ENCODE results near the gene ERBB2.

Gene ERBB2

DNA sequence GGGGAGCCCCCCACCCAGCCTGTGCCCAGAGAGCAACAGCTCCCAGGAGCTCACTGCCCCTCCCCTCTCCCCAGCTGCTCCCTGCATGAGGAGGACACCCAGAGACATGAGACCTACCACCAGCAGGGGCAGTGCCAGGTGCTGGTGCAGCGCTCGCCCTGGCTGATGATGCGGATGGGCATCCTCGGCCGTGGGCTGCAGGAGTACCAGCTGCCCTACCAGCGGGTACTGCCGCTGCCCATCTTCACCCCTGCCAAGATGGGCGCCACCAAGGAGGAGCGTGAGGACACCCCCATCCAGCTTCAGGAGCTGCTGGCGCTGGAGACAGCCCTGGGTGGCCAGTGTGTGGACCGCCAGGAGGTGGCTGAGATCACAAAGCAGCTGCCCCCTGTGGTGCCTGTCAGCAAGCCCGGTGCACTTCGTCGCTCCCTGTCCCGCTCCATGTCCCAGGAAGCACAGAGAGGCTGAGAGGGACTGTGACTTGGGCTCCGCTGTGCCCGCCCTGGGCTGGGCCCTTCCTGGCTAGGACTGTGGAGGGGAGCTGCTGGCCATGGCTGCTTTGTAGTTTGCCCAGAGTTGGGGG lies 34.1 kb upstream of the ERBB2 start:
- DNase-seq (ENCODE audit: low spot score): no peak

DNA sequence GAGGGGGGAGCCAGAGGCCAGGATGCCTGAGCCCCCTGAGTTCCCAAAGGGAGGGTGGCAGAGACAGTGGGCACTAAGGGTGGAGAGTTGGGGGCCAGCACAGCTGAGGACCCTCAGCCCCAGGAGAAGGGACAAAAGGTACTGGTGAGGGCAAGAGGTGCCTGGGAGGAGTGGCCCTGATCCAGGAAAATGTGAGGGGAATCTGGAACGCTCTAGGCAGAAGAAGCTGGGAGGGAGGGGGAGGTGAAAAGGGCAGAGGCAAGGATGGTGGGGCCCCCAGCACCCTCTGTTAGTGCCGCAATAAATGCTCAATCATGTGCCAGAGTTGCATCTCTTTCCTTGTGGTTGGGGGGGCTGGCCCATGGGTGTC lies 33.6 kb upstream of the ERBB2 start:
- DNase-seq (ENCODE audit: low spot score): no peak

DNA sequence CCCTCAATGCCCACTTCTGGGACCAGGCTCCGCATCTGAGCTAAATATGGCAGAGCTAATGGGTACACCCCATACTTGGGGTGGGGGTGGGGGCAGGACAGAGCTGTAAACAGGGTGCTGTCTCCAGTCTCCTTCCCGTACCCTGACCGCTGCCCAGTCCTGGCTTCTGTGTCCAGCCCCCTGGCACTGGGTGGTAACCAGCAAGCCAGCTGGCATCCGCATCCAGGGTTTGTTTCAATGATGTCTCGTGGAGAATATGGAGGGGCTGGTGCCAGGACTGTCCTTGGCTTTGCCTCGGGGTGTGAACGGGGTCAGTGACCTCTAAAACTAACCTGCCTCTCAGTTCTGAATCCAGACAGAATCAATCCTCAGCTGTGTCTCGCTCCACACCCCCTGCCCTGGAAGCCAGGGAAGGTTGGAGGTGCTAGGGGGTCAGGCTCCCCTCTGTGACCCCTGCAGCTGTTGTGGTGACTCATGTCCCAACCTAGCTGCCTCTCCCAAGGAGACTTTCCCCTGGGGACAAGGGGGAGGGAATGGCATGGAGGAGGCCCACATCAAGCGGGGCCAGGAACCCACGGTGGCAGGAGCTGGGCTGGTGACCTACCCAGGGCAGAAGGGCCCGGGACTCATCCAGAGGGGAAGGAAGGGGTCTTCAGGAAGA lies 33.1 kb upstream of the ERBB2 start:
- no peak for DNase-seq (ENCODE audit: low spot score)

DNA sequence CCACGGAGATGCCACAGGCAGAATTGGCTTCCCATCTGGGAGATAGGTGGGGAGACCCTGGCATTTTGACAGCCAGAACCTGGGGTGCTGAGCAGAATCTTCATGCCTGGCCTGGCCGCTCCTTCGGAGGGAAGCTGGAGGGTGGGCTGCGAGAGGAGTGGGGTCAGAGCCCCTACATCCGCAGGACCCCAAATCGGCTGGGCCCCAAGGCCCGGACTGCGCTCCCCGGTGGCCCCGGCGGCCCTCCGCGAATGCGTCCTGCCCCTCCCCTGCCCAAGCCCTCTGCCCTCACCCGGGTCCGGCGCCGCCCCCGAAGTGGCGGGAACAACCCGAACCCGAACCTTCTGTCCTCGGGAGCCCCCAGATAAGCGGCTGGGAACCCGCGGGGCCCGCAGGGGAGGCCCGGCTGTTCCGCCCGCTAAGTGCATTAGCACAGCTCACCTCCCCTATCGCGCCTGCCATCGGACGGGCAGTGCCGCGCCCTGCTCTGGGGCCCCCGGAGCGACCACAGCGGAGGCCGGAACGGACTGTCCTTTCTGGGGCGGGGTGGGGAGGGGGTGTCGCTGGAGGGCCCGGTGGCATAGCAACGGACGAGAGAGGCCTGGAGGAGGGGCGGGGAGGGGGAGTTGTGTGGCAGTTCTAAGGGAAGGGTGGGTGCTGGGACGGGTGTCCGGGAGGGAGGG lies 32.5 kb upstream of the ERBB2 start:
- no peak for DNase-seq (ENCODE audit: low spot score)

DNA sequence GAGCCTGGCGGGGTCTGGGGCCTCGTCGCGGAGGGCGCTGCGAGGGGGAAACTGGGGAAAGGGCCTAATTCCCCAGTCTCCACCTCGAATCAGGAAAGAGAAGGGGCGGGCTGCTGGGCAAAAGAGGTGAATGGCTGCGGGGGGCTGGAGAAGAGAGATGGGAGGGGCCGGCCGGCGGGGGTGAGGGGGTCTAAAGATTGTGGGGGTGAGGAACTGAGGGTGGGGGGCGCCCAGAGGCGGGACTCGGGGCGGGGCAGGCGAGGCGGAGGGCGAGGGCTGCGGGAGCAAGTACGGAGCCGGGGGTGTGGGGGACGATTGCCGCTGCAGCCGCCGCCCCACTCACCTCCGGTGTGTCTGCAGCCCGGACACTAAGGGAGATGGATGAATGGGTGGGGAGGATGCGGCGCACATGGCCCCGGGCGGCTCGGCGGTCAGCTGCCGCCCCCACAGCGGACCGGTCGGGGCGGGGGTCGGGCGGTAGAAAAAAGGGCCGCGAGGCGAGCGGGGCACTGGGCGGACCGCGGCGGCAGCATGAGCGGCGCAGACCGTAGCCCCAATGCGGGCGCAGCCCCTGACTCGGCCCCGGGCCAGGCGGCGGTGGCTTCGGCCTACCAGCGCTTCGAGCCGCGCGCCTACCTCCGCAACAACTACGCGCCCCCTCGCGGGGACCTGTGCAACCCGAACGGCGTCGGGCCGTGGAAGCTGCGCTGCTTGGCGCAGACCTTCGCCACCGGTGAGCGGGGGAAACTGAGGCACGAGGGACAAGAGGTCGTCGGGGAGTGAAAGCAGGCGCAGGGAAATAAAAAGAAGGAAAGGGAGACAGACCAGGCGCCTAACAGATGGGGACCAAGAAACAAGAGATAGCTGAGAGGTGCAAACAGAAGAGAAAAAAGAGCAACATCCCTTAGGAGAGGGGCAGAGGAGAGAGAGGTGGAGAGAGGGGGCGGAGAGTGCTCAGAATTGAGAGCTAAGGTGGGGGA lies 31.6 kb upstream of the ERBB2 start, which contains the start of gene PNMT:
Gene PNMT, plus strand, starts transcription at position 509 of the 980 bp plus-strand sequence. Its CDS starts 23 bp downstream, at position 532.
- no peak for DNase-seq (ENCODE audit: low spot score)

DNA sequence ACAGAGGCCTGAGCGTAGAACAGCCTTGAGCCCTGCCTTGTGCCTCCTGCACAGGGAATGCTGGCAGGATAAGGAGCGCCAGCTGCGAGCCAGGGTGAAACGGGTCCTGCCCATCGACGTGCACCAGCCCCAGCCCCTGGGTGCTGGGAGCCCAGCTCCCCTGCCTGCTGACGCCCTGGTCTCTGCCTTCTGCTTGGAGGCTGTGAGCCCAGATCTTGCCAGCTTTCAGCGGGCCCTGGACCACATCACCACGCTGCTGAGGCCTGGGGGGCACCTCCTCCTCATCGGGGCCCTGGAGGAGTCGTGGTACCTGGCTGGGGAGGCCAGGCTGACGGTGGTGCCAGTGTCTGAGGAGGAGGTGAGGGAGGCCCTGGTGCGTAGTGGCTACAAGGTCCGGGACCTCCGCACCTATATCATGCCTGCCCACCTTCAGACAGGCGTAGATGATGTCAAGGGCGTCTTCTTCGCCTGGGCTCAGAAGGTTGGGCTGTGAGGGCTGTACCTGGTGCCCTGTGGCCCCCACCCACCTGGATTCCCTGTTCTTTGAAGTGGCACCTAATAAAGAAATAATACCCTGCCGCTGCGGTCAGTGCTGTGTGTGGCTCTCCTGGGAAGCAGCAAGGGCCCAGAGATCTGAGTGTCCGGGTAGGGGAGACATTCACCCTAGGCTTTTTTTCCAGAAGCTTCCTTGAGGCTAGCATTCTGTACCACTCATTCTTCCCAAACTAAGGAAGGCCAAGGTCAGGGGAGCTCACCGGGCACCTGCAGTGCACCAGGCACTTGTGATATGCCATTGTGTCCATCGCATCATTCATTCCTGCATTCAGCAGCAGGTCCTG lies 29.7 kb upstream of the ERBB2 start:
- no peak for DNase-seq (ENCODE audit: low spot score)

DNA sequence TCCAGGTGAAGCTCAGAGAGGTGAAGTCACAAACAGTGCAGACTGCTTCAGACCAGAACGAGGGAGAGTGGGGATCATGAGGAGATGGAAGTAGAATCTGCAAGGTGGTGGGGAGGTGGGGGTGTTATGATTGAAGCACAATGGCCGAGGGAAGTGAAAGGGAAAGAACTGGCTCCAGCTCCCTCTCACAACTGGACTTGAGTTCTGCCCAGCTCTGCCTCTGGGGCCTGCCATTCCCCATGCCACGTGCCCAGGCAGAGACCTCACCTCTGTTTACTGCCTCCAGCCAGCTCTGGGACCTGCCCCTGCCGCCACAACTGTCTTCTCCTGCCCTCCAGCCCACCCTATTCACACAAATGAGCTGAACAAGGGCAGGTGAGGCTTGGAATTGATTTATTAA lies 29.1 kb upstream of the ERBB2 start:
- no peak for DNase-seq (ENCODE audit: low spot score)

DNA sequence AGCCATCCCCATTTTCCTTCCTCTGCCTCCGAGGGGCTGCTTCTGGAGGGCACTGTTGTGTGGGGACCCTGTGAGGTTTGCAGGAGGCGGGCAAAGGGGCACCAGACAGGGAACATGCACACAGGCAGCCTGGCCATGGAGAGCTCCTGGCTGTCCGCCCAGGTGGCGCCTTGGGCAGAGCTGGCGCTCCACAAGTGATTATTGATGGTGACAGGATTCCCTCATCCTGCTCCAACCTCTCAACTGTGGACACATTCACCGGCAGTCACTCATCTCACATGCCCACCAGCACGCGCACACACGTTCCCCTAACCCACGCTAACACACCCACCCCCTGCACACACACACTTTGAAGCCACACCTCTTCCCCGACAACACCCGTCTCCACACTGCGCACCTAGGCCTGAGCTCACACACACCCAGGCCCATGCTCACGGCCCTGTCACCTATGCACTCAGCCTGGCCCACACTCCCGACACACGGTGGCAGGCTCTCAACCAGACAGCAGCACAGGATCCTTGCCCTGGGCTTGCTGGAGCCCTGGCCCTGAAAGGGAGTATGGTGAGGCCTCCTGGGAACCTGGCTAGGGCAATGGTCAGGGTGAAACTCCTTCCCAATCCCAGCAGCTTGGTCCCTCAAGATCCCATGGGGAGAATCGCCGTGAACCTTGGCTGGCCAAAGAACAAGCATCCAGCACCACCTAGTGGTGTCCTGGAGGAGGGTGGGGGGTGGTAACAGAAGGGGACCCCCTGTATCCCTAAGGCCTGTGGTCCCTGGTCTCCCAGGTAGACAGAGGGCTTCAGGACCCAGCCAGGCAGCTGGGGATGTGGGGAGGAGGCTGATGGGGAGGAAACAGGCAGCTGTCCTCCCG lies 28.0 kb upstream of the ERBB2 start:
- DNase-seq (ENCODE audit: low spot score): no peak

DNA sequence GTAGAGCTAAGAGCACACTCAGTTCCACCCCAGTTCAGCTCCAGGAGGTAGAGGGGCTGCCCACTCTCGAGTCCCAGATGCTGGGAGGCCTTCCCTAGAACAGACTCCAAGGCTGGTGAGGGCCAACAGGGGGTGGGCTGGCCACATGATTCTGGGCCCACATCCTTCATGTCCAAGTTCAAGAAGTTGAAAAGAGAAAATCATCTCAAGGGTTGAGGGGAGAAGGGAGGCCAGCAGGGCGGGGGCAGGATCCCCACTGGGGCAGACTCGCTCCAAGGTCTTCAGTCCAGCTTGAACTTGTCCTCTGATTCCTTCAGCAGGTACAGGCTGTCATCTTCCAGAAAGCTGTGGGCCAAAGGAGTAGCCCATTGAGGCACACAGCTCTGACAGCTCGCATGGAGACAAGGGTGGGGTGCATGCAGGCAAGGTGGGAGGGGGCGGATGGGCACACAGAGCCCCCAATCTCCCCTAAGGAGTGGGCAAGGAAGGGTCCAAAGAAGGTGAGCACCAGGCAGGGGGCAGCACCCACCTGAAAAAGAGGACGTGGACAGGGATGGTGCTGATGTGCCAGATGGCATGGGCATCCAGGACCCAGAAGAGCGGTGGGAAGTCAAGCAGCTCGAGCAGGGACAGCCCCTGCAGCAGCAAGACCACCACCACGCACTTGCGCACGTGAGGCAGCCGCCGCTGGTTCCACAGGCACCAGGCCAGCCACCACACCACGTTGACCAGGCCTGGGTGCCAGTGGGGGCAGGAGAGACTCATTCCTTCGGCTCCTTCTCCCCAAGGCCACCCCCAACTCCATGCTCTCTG lies 27.1 kb upstream of the ERBB2 start:
- no peak for DNase-seq (ENCODE audit: low spot score)

DNA sequence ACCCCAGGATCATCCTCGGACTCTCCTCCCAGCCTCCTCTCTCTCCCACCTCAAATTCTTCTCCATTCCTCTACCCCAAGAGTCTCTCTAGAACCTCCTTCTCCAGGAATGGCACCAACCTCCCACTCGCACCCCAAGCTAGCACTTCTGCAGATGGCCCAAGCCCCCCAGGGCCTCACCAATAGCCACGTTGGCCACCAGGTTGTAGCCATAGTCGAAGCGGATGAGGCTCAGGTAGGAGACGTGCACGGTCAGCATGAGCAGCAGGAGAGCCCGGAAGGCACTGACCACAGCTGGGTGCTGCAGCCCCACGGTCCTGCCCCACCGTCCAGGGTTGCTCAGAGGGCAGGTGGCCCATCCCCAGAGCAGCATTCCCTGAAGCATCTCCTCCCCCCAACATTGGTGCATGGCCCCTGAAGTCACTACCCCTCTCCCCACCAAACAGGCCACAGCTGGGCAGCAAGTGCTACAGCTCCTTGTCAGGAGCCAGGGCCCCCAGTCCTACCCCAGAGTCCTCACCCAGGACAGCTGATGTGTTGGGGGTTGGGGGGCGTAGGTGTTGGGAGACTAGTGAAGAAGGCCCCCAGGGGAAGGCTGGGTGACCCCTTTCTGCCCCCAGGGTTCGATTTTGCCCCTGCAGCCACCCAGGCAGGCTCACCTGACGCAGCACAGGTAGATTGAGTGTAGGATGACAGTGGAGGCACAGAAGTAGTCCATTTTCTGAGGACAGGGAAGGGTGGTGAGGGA lies 26.4 kb upstream of the ERBB2 start:
- DNase-seq (ENCODE audit: low spot score): no peak

DNA sequence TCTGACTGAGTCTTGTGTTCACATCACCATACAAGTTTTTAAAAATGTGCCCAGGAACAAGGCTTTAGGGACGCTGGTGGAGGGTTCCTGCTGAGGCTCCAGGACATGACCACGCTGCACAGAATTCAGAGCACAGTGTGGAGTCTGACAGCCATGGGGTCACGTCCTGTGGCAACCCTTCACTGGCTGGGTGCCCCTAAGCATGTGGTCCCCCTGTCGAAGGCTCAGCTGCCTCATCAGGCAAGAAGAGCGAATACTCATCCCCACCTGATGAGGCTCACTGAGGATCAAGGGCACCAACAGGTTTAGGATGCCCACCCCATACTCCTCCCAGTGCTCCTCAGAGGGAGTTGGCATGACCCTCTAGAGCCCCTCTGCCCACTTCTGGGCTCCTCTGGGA lies 25.7 kb upstream of the ERBB2 start:
- DNase-seq (ENCODE audit: low spot score): no peak

DNA sequence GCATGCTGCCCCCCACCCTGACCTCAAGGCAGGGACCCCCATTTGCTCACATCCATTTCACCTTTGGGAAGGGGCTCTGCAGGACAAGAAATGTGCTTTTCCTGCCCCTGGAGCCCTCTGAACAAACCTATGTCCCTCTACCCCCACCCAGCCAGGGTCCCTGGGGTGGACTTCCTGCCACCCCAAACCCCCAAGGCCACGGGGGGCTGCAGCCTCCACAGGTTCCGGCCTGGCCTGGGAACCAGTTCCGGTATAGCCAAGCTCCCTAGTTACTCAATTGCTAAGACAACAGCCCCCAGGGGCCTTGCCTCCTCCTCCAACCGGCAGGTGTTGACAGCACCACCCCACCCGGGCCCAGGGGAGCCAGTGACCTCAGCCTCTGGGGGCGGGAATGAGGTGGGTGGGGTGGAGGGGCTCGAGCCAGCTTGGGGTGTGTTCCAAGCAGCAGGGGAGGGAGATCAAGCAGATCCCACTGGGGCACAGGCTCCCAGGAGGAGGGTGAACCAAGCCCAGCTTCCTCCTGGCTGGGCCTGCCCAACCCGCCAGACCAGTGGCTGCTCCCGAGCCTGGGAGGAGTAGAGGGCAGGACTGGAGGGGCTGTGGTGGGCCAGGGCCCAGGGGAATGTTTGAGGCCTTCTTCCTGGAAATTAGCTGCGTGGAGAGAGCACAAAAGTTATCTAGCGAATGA lies 25.0 kb upstream of the ERBB2 start:
- DNase-seq (ENCODE audit: low spot score): no peak

DNA sequence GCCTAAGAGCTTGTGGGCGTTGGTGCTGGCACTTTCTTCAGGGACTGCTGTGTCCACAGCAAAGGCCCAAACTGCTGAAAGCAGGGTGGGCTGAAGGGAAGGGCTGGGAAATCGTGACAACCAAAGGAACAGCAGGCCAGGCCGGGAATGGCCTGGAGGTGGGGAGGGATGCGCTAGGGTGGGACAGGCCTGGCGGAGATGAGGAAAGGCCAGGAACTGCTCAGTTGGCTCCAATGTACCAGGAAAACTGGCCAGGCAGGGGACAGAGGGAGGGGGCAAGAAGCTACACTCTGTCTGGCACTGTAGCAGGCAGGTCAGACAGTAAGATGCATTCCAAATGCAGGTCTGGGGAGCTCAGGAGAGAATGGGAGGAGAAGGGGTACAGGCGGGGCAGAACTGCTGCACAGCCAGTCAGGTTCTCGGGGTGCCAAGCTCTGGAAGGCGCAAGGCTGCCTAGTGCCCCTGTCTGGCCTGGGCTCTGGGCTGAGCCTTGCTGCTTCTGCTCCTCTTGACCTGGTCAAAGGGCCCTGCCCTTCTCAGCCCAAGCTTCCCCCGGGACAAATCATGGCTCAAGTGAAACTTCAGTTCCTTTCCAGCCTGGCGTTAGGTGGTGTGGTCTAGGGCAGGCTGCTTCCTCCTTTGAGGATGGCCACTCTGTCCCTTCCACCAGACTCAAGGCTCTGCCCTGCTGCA lies 24.3 kb upstream of the ERBB2 start:
- DNase-seq (ENCODE audit: low spot score): no peak

DNA sequence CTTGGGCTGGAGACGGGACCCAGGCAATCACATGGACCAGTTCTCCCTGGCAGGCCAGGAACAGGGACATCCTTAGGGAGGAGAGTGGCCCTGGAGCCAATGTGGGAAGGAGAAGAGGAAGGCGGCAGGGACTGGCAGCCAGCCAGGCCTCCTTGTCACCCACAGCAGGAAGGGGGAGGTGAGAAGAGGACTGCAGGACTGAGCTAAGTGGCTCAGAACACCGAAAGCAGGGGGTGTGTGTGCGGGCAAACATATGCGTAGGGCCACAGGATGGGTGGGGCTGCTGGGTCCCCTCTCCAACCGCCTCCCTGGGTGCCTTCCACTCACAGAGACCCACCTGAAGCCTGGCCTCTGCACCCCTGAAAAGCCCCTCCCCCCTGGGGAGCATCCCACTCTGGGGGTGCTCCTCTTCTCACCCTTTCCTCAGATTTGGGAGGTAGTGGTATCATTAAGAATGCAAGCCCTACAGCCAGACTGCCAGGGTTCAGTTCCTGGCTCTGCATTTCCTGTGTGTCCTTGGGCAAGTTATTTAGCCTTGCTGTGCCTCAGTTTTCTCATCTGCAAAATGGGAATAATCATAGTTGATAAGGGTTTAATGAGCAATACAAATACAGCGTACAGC lies 23.6 kb upstream of the ERBB2 start:
- no peak for DNase-seq (ENCODE audit: low spot score)

DNA sequence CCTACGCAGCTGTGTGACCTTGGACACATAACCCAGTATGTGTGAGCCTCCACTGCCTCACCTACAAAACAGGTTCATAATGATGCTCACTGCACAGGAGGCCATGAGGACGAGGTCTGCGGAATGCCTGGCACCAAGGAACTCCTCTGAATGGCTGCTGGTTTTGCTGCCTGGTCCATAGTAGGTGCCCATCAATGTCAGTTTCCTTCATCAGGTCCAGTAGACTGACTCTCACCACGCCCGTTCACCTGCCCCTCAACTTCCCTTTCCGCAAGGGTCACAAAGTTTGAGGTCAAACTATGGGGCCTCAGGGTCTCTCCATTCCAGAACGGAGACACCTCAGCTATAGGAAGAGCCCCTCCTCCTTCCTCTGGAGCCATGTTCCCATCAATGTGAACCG lies 22.8 kb upstream of the ERBB2 start:
- no peak for DNase-seq (ENCODE audit: low spot score)

DNA sequence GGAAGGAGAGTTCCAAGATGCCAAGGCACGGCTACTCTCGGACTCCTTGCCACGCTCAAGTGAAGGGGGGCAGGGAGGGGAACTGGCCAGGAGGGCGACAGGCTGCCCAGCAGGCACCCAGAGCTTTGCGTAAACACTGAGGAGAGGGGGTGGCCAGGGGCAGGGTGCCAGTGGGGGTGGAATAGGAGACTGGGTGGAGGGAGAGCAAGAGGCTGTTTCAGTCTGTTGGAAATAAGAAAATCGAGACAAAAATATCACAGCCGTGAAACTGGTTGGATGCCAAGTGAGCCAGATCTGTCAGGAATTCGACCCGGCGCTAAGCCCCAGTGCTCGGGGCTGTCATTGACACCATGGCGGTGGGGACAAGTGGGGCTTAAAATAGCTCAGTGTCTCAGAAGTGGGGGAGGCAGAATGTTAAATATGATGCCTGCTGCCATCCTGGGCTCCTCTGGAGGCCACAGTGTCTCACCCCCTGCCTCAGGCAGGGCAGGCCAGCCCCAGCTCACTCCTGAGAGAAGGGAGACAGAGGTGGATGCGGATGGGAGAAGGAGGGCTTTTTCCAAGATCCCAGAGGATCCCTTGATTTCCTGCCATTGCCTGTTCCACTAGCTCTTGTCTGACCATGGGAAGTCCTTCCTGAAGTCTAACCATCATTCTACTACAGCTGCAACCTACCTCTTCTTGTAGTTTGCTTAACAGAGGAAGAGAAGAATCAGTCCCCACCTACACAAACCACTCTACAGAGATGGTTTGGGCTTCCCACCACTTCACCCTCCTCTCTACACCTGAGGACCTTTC lies 22.1 kb upstream of the ERBB2 start:
- no peak for DNase-seq (ENCODE audit: low spot score)
